NOMO-1 treated with dmso at 0.1 percent for 144 hours (cell line): Measurements from ENCODE around the gene TKFC.
"Not testable (repeated sequence)": the region's sequence is repeated elsewhere in the genome, so short reads cannot be mapped to it uniquely, and the experiment has no call there.

ENCODE experiments used
- DNase-seq: peaks from one replicate; lab custom pipeline; 2025; ENCODE audit not compliant: unreplicated experiment; lab: John Stamatoyannopoulos, UW

The TKFC gene

DNA sequence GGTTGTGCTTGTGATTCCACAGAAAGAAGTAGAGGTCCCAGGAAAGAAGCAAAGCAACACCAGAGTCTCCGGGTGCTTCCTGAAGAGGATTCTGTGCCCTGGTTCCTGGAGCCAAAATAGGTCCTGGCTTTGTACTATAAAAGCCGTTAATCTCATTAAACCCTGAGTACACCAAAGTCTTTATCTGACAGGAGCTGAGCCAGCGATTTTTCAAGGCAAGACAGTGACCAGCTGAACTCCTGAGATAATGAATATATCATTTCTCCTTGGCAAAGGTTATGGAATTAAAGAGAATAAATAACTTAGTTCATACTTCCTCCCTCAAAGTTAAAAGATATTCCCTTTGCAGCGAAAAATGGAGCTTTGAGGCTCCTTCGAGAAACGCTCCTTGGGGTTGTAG, 34.4 kb downstream of the TKFC start:
- no peak for DNase-seq

DNA sequence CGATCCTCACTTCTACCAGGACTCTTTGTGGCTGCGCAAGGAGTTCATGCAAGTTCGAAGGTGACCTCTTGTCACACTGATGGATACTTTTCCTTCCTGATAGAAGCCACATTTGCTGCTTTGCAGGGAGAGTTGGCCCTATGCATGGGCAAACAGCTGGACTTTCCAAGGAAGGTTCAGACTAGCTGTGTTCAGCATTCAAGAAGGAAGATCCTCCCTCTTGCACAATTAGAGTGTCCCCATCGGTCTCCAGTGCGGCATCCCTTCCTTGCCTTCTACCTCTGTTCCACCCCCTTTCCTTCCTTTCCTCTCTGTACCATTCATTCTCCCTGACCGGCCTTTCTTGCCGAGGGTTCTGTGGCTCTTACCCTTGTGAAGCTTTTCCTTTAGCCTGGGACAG, 35.6 kb downstream of the TKFC start:
- no peak for DNase-seq

DNA sequence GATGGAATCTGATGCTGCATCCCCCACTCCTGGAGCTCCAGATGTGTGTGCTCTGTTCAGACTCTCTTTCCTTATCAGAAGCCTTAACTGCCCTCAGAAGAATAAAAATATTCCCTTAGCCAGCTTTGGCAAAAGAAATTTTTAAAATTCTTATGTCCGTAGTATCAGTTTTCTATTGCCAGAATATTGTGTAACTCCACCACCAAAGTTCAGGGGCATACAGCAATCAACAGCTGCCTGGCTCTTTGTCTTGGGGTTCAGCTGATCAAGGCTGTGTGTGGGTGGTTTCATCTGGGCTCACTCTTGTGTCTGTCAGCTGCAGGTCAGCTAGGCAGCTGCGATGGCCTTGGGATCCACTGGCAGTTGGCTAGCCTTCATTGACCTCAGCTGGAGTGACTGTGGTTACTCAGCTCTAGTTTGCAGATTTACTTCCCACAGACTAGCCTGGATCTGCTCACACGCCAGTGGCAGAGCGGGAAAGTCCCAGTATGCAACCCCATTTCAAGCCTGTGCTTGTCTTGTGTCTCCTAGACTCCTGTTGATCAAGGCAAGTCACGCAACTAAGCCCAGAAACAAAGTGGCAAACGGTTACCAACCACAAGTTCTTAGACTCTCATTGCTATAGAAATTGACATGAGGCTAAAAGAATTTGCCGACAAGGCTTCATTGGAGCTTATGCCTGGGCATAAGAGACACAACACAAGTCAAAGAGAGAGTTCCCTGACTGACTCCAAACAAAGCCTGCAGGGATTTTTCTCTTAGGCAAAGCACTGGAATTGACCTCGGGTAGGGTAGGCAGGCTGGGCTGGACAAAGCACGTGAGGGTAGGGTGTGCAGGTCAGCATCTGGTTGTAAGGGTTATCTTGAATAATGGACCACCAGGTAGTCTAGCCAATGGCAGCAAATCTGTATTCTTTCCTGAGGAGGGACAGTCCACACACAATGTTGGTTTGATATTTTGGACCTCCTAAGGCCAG, 36.6 kb downstream of the TKFC start:
- DNase-seq: no peak

DNA sequence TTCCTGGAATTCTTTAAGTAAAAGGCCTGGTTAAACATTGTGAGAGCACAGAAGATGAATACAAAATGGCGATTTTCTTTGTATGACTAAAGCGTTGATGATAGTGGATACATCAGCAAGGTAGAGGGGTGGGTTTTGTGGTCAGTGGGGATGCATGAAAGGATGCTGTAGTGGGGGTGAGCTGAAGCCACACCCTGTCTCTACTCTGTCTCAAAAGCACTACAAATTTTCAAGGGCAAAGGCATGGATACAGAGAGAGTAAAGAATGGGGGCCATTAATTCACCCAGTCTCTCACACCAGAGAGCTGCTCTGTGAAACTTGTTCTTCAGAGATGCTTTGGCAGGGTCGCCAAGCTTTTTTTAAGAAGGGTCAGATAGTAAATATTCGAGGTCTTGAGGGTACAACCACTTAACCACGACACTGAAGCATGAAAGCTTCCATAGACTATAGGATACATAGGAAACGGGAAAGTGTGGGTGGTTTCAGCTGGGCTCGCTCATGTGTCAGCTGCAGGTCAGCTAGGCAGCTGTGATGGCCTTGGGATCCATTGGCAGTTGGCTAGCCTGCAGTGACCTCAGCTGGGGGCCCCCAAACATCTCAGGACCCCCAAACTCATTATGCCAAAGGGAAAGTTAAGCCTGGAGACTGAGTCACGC, 37.4 kb downstream of the TKFC start:
- DNase-seq: no peak

DNA sequence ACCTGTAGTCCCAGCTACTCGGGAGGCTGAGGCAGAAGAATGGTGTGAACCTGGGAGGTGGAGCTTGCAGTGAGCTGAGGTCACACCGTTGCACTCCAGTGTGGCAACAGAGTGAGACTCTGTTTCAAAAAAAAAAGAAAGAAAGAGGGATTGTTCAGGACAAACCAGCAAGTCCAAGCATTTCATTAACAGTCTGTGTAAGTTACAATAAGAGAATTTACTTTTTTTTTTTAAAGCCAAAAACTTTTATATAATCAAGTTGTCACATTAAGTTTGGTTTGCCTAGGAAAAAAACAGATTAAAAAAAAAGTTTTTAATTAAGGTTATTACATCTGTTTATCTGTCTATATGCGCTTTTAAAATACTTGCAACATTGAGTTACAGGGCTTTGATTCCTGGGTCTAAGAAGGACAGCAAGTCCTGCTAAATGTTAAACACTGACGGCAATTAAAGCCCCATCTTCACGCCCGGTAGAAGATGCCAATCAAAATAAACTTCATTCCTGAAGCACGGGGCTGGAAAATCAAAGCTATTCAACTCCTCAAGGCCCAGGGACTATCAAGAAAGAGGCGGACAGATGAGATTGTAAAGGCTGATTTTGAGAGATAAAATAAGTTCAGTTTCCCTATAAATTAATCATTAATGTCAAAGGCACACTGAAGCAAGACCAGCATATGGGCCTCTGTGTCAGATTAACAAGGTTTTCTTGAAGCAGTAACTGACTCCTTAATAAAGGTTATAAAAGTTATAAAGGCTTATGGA, 39.8 kb downstream of the TKFC start:
- no peak for DNase-seq

DNA sequence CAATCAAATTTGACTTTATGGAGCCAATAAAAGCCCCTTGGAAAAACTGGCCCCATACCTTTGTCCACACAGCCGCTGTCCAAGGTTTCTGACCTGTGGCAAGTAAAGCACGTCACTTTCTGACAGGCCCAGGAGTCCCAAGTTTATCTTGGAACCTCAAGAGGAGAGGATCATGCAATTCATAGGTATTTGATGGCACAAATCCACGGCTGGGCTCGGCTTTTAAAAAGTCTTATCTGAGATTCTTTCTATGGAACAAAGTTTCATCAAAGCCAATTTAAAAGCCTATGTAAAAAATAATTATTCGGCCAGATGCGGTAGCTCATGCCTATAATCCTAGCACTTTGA, 42.7 kb downstream of the TKFC start:
- no peak for DNase-seq

DNA sequence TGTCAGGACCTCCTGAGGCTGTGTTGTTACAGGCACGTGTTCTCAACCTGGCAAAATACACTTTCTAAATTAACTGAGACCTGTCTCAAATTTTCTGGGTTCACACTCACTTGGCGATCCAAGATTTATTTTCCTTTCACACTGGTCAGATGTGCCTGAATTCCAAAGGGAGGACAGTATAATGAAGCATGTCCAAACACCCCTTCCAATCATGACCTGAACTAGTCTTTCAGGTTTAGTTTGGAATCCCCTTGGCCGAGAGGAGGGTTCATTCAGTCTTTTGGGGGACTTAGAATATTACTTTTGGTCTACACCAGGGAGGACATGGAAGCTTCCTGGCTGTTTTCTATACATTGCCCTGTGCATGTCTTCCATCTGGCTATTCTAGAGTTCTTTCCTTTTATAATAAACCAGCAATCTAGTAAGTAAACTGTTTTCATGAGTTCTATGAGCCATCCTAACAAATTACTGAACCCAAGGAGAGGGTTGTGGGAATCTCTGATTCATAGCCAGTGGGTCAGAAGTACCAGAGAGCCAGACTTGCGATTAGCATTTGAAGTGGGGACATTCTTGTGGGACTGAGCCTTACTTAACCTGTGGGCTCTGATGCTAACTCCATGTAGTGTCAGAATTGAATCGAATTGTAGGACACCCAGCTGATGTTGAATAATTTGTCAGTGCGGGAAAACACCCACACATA, 44.6 kb downstream of the TKFC start:
- DNase-seq: no peak

DNA sequence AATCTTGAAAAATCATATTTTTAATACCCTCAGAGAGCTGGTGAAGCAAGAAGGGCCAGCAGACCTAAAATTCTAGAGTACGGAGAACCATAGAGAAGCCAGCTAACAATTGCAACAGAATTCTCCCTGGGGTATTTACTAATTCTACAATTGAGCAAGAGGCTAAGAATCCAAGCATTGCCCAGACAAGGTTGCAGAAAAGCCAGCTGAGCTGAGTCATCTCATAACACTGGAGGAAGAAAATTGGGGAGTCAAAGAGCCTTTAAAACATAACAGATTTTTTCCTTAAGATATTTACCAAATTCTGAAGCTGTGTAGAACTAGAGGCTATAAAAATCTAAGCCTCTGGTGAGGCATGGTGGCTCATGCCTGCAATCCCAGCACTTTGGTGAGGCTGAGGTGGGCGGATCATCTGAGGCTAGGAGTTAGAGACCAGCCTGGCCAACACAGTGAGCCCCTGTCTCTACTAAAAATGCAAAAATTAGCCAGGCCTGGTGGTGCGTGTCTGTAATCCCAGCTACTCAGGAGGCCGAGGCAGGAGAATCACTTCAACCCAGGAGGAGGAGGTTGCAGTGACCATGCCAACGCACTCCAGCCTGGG, 45.8 kb downstream of the TKFC start:
- peak; percentile 68 for DNase-seq

DNA sequence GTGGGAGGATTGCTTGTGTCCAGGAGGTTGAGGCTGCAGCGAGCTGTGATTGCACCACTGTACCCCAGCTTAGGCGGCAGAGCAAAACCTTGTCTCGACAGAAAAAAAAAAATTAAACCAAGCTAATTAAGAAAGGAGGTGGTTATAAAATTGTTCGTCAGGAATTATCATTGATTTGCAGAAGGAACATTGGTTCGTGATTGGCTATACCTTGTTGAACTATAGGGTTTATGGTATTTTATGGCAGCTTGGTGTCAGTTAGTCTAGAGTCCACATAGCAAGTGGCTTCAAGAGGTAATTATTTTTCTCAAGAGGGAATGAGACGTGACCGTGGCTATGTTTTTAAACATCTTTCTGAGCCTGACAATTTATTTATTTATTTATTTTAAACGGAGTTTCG, 47.9 kb downstream of the TKFC start:
- DNase-seq: no peak

DNA sequence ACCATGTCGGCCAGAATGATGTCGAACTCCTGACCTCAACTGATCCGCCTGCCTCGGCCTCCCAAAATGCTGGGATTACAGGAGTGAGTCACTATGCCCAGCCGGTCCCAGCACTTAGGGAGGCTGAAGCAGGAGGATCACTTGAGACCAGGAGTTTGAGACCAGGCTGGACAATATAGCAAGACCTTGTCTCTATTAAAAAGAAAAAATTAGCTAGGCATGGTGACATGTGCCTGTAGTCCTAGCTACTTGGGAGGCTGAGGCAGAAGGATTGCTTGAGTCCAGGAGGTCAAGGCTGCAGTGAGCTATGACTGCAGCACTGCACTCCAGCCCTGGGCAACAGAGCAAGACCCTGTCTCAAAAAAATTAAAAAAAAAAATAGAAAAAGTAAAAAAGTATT, 50.8 kb downstream of the TKFC start:
- DNase-seq: not testable (repeated sequence)

DNA sequence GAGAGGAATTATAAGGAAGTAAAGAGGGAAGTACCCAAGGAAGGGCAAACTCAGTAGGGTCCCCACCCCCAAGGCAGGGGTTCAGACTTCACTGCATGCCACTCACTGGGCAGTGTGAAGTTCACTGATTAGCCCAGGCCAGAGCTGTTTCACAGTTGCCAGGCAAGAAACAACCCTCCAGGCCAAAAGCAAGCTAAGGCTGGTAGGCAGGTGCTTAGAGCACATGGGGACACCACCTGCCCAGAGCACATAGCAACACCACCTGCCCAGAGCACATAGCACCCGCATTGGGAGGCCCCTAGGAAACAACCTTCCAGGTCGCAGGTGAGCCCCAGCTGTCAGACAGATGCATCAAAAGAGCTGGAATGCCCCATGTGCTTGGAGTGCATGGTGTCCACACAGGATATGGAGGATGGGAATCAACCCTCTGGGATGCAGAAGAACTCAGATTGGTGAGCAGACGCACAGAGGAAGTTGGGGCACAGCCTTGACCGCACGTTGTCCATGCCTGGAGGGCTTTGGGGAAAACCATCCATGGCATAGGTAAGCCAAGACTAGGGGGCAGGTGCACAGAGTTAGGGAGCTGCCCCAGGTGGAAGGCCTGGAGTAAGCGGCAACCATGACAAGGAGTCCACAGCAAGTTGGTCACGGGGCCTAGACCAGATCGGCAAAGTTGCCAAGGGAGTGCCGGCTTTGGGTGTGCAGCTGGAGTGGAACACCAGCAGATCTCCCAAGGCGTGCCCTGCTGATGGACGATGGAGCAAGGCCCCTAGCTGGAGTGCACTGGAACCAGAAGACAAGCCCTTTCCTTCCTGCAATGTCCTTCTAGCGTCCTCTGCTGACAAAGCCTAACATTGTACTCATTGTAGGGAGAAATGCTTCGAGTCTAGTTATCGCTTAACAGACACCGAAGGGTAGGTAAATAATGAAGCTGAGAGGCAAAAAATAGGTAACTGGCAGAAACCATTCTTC, 51.5 kb downstream of the TKFC start:
- DNase-seq: no peak

DNA sequence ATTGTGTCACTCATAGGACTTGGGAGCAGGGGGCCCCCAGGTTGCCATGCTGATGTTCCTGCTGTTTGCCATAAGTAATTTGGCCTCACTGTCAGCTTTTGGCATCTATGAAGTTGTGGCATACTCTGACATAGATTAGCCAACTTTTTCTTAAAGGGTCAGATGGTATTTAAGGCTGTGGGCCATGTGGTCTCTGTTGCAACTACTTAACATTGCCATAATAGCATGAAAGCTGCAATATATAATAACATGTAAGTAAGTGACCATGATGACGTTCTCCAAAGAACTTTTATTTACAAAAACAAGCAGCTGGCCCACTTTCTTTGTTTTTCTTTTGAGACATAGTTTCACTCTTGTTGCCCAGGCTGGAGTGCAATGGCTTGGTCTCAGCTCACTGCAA, 57.1 kb downstream of the TKFC start:
- no peak for DNase-seq

DNA sequence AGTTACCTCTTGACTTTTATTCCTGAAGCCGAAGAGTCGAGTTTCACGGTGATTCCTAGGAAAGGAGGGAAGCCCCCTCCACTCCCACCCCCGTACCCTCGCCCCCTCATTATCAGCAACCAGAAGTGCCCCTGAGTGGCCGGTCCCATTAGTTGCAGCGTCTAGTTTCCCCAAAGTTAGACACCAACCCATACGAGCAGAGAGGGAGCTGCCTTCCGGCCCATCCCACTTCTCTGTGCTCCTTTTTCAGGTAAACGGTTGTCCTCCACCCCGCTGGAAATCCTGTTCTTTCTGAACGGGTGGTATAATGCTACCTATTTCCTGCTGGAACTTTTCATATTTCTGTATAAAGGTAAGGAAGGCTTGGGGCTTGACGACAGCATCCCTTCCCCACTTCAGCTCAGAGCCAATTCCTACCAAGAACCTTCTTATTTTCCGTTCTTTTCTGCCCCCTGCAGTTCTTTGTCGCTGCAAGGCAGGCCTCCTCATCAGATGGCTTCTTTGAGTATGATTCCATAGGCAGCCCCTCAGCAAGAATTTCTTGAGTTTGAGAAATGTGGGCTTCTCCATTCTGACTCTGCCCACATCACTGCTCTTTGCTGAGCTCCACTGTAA, 60.1 kb downstream of the TKFC start:
- no peak for DNase-seq
